Natural killer cell (primary cell): ENCODE results near the gene SLC10A2. TPM values are rescaled to one million over a fixed set of nuclear protein-coding genes. Genes with fewer than 3 reads are reported as not detected.

ENCODE experiments used
- ATAC-seq, 3 donors: fragments of 150-1000 bp in 2 of 3; fragments of 200-7000 bp in 1 of 3; cut with Tn5 transposase; 1 replicate in 1 of 3; 2 replicates in 2 of 3; pipeline ENCODE4 v1.10.0; 2021; ENCODE audit warnings: mild to moderate bottlenecking in 2 of 3, moderate library complexity in 2 of 3
- DNase-seq, 2 donors: peaks; one replicate each; pipeline versions ENCODE4 v3.0.0 to v3.0.0-alpha.2; 2013 to 2021; ENCODE audit warnings: mixed read lengths in 1 of 2
- H3K27ac ChIP-seq: one replicate; pipeline ENCODE4 v1.5.1; 2013; ENCODE audit warnings: mild to moderate bottlenecking, low read length
- H3K27me3 ChIP-seq: one replicate; pipeline ENCODE4 v1.6.1; 2013; ENCODE audit warnings: low read length; ENCODE audit not compliant: control insufficient read depth, insufficient read depth
- H3K36me3 ChIP-seq: one replicate; pipeline ENCODE4 v1.6.1; 2013; ENCODE audit warnings: low read length; ENCODE audit not compliant: control insufficient read depth, insufficient read depth
- H3K4me1 ChIP-seq: one replicate; pipeline ENCODE4 v1.6.1; 2013; ENCODE audit warnings: low read length; ENCODE audit not compliant: control insufficient read depth, insufficient read depth
- H3K4me3 ChIP-seq: one replicate; pipeline ENCODE4 v1.5.1; 2013; ENCODE audit warnings: low read length
- H3K9me3 ChIP-seq: one replicate; pipeline ENCODE4 v1.6.1; 2013; ENCODE audit warnings: low read length; ENCODE audit not compliant: control insufficient read depth, insufficient read depth
- H3K27ac Mint-ChIP-seq, 2 donors: one replicate each; pipeline ENCODE4 v1.8.0; 2022; ENCODE audit warnings: mild to moderate bottlenecking in 2 of 2, mixed read lengths in 2 of 2, moderate library complexity in 1 of 2
- H3K27me3 Mint-ChIP-seq, 2 donors: one replicate each; pipeline ENCODE4 v1.8.0; 2022; ENCODE audit warnings: low read depth in 2 of 2, mixed read lengths in 2 of 2
- H3K36me3 Mint-ChIP-seq: one replicate; pipeline ENCODE4 v1.8.0; 2022; ENCODE audit warnings: mixed read lengths
- H3K4me1 Mint-ChIP-seq, 2 donors: one replicate each; pipeline ENCODE4 v1.8.0; 2022; ENCODE audit warnings: mixed read lengths in 2 of 2
- H3K4me3 Mint-ChIP-seq: one replicate; pipeline ENCODE4 v1.8.0; 2022; ENCODE audit warnings: mild to moderate bottlenecking, moderate library complexity, mixed read lengths
- H3K9me3 Mint-ChIP-seq, 2 donors: one replicate each; pipeline ENCODE4 v1.8.0; 2022; ENCODE audit warnings: mixed read lengths in 2 of 2
- WGBS: methylation state at CpG from one replicate; pipeline ENCODE4 v1.1.7; 2013; ENCODE audit warnings: missing lambda C conversion rate; ENCODE audit not compliant: insufficient coverage; 5-methylcytosine and 5-hydroxymethylcytosine counted together
- intact Hi-C: fragments of 100-400 bp; cut with micrococcal nuclease; formaldehyde crosslinking; loops from one replicate; pipeline ENCODE4 v1.14.2; 2022
- total RNA-seq, 4 donors: library from RNA; stranded (reverse); fragments of 120-200 nt in 1 of 4; gene quantifications; one replicate each; pipeline versions ENCODE4 v1.2.3 to v1.2.4, GENCODE V29; 2013 to 2022
- TF ChIP-seq, protein P1 (sequence below): fragments of 200-600 bp; IDR thresholded peaks from one replicate; pipeline ENCODE4 v1.8.0; 2022; ENCODE audit warnings: antibody characterized with exemption

Gene SLC10A2
- total RNA-seq, 3 donors from 2014 or later (not counting 1 experiment from before 2014, with no cell fraction given) = not detected

DNA sequence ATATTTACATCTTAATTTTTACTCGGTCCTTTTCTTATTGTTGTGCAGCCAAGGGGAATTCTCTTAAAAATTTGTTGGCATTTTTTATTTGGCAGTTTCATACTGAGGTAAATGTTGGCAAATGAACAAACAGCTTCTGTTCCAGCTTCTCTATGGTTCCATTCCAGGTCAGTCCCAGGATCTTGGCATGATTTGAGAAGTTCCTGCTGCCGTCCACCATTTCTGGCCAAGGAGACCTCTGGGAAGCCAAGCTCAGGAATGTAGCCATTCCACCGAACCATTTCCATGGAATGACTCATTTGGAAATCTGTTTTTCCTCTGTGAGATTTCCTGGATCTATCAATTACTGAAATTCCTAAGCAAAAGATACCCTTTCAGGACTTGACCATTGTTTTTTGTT lies 43.9 kb downstream of the SLC10A2 start:
- intact Hi-C loops = no loop called here
- no peak overlapping the region for H3K27ac Mint-ChIP-seq
- TF ChIP-seq, protein P1, sequence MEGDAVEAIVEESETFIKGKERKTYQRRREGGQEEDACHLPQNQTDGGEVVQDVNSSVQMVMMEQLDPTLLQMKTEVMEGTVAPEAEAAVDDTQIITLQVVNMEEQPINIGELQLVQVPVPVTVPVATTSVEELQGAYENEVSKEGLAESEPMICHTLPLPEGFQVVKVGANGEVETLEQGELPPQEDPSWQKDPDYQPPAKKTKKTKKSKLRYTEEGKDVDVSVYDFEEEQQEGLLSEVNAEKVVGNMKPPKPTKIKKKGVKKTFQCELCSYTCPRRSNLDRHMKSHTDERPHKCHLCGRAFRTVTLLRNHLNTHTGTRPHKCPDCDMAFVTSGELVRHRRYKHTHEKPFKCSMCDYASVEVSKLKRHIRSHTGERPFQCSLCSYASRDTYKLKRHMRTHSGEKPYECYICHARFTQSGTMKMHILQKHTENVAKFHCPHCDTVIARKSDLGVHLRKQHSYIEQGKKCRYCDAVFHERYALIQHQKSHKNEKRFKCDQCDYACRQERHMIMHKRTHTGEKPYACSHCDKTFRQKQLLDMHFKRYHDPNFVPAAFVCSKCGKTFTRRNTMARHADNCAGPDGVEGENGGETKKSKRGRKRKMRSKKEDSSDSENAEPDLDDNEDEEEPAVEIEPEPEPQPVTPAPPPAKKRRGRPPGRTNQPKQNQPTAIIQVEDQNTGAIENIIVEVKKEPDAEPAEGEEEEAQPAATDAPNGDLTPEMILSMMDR = no peak
- no peaks in the 10 kb centered on the region for H3K27me3 ChIP-seq
- no peak overlapping the region for H3K27ac ChIP-seq
- H3K27me3 Mint-ChIP-seq = no peaks in the 10 kb centered on the region
- H3K4me3 ChIP-seq = no peak overlapping the region
- ATAC-seq = no peak
- H3K4me1 Mint-ChIP-seq = no peaks in the 10 kb centered on the region
- H3K36me3 ChIP-seq = no peaks in the 10 kb centered on the region
- WGBS = 92% methylated on average over 2 of the region's 3 CpGs
- H3K4me1 ChIP-seq = no peaks in the 10 kb centered on the region
- no peak for DNase-seq
- H3K36me3 Mint-ChIP-seq = peaks cover 13% of the 10 kb centered on the region
- no peak overlapping the region for H3K4me3 Mint-ChIP-seq
- H3K9me3 ChIP-seq = no peaks in the 10 kb centered on the region
- peaks cover 13 to 14% of the 10 kb centered on the region in 2 donors for H3K9me3 Mint-ChIP-seq

DNA sequence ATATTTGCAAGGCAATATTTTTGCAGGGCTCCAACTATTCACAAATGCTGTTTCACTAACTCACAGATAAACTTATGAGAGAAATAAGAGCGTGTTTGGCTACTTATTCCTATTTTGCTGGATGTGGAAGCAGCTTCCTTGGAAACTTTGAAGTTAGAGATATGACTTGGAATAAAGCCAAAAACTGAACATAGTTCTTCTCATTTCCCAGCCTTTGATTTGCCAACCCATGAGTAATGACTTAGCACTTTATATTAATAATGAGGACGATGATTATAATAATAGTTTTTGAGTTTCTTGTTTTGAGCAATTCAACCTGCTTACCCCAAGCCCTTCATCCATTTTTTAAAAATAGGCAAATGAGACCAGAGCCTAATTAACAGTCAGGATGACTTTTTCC lies 47.7 kb downstream of the SLC10A2 start:
- no peaks in the 10 kb centered on the region for H3K4me1 Mint-ChIP-seq
- Histone ChIP-seq H3K4me3 (no peak overlapping the region), H3K4me1 (no peaks in the 10 kb centered on the region), H3K27ac (no peak overlapping the region), H3K36me3 (no peaks in the 10 kb centered on the region), H3K27me3 (no peaks in the 10 kb centered on the region), H3K9me3 (no peaks in the 10 kb centered on the region)
- no CpG with 5 or more reads among the region's 2 CpGs for WGBS
- ATAC-seq (no peak), DNase-seq (no peak)
- TF ChIP-seq, protein P1 = no peak
- H3K4me3 Mint-ChIP-seq = no peak overlapping the region
- H3K9me3 Mint-ChIP-seq = peaks cover 11 to 18% of the 10 kb centered on the region in 2 donors
- intact Hi-C loops = no loop called here
- H3K36me3 Mint-ChIP-seq = no peaks in the 10 kb centered on the region
- H3K27ac Mint-ChIP-seq = no peak overlapping the region
- peaks cover 0 to 3% of the 10 kb centered on the region in 2 donors for H3K27me3 Mint-ChIP-seq

DNA sequence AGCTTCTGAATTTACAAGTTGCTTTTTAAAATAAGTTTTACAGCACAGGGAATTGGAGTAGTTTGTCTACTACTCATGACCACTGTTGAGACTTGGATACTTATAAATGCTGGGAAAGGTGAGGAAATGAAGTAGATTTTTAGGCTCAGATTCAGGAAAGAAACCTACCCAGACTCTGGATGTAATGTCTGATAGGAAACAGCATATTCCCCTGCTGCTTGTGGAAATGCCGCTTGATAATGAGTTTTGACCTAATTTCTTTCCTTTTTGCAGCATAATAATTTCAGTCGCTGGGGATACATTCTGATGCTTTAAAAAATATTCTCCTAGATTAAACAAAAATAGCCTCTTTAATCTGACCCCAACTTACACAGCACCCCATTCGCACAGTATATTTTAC lies 53.6 kb downstream of the SLC10A2 start:
- no peak overlapping the region for H3K4me3 Mint-ChIP-seq
- no peak overlapping the region for H3K27ac Mint-ChIP-seq
- Histone ChIP-seq H3K36me3 (no peaks in the 10 kb centered on the region), H3K27me3 (no peaks in the 10 kb centered on the region), H3K27ac (no peak overlapping the region), H3K4me3 (no peak overlapping the region), H3K4me1 (no peaks in the 10 kb centered on the region), H3K9me3 (no peaks in the 10 kb centered on the region)
- ATAC-seq (no peak), DNase-seq (no peak)
- H3K27me3 Mint-ChIP-seq = peaks cover 0 to 3% of the 10 kb centered on the region in 2 donors
- TF ChIP-seq, protein P1 = no peak
- intact Hi-C loops = no loop called here
- H3K36me3 Mint-ChIP-seq = no peaks in the 10 kb centered on the region
- WGBS = 90% methylated on average over 2 of the region's 3 CpGs
- H3K9me3 Mint-ChIP-seq = peaks cover 8 to 18% of the 10 kb centered on the region in 2 donors
- H3K4me1 Mint-ChIP-seq = no peaks in the 10 kb centered on the region
